ENCODE measurements around the gene TCTA.

GRCh38 chr3:49401766-49402165, 10.5 kb upstream of the TCTA start:
- TF ChIP-seq CTCF (IDR thresholded peaks at IDR 0.05): no peak
- no peak for TF ChIP-seq POLR2A (IDR thresholded peaks at IDR 0.05)
